K562 (cell line): Measurements from ENCODE around the gene CREG1. TPM values are rescaled to one million over a fixed set of nuclear protein-coding genes. Genes with fewer than 3 reads are reported as not detected.

Source experiments
- CBX2 ChIP-seq: fragments of 200-600 bp; sonication (generic); IDR thresholded peaks from one replicate; pipeline ENCODE4 v1.6.1; 2012; ENCODE audit warnings: mild to moderate bottlenecking, low read length, inconsistent platforms; ENCODE audit not compliant: insufficient read depth, poor library complexity, severe bottlenecking
- CBX8 ChIP-seq: fragments of 200-600 bp; sonication (generic); IDR thresholded peaks from 2 replicates; pipeline ENCODE4 v1.6.1; 2012; ENCODE audit warnings: borderline replicate concordance, mixed run types, low read depth, mild to moderate bottlenecking, moderate library complexity, mixed read lengths, low read length, control low read depth, inconsistent platforms; ENCODE audit not compliant: poor library complexity, severe bottlenecking; ENCODE audit errors: extremely low read depth
- CEBPB ChIP-seq: fragments of 450-650 bp; IDR thresholded peaks from 2 replicates; pipeline ENCODE4 v1.6.1; 2016; ENCODE audit warnings: missing genetic modification characterization, missing compliant biosample characterization
- CGGBP1 ChIP-seq: fragments of 250-450 bp; sonication (Bioruptor Pico); IDR thresholded peaks from 2 replicates; pipeline ENCODE4 v1.9.0; 2021; ENCODE audit warnings: mild to moderate bottlenecking
- COPS2 ChIP-seq: fragments of 450-650 bp; conservative IDR thresholded peaks from 2 replicates; pipeline ENCODE4 v1.6.1; 2016; ENCODE audit warnings: mild to moderate bottlenecking, moderate library complexity
- DLX4 ChIP-seq: fragments of 250-450 bp; sonication (Bioruptor Pico); IDR thresholded peaks from 2 replicates; pipeline ENCODE4 v1.6.1; 2021; ENCODE audit warnings: mild to moderate bottlenecking
- ELF1 ChIP-seq: fragments of 200-800 bp; sonication (Bioruptor generic); IDR thresholded peaks from 2 replicates; pipeline ENCODE4 v1.6.1; 2016; ENCODE audit warnings: missing genetic modification characterization, missing compliant biosample characterization
- IRF2 ChIP-seq: sonication (generic); formaldehyde crosslinking; IDR thresholded peaks from 2 replicates; pipeline ENCODE4 v1.8.1; 2022; ENCODE audit warnings: mild to moderate bottlenecking, missing genetic modification reagents
- MBD1 ChIP-seq: fragments of 250-450 bp; sonication (Bioruptor Pico); IDR thresholded peaks from 2 replicates; pipeline ENCODE4 v1.8.0; 2022; ENCODE audit warnings: inconsistent platforms
- MBD2 ChIP-seq: sonication (generic); IDR thresholded peaks from 2 replicates; pipeline ENCODE4 v1.6.1; 2016; ENCODE audit warnings: low read depth, borderline replicate concordance
- NFIX ChIP-seq: fragments of 250-450 bp; sonication (Bioruptor Pico); IDR thresholded peaks from 2 replicates; pipeline ENCODE4 v1.4.0; 2020; ENCODE audit warnings: low read depth, mild to moderate bottlenecking, moderate library complexity
- NR2C1 ChIP-seq, 2 experiments: fragments of 450-650 bp; IDR thresholded peaks; 2 replicates each; pipeline ENCODE4 v1.6.1; 2017; ENCODE audit warnings: mild to moderate bottlenecking in 2 of 2, antibody characterized with exemption in 1 of 2, inconsistent platforms in 1 of 2, missing compliant biosample characterization in 1 of 2, missing genetic modification characterization in 1 of 2
- RBM34 ChIP-seq: fragments of 200-400 bp; formaldehyde crosslinking; IDR thresholded peaks from 2 replicates; pipeline ENCODE4 v1.6.1; 2018; ENCODE audit warnings: low read length, borderline replicate concordance; ENCODE audit not compliant: insufficient read depth
- SMAD2 ChIP-seq: fragments of 150-350 bp; IDR thresholded peaks from 2 replicates; pipeline ENCODE4 v1.6.1; 2014; ENCODE audit warnings: low read depth, mild to moderate bottlenecking, low read length
- SNRNP70 ChIP-seq: fragments of 200-400 bp; formaldehyde crosslinking; optimal IDR thresholded peaks from 2 replicates; pipeline ENCODE3; 2017; ENCODE audit warnings: low read depth, low read length
- SP2 ChIP-seq: IDR thresholded peaks from 2 replicates; pipeline ENCODE4 v1.6.1; 2011; ENCODE audit warnings: mild to moderate bottlenecking, low read depth, low read length, moderate library complexity; ENCODE audit not compliant: poor library complexity, severe bottlenecking; ENCODE audit errors: extremely low read depth
- TRIM25 ChIP-seq: fragments of 450-650 bp; IDR thresholded peaks from 2 replicates; pipeline ENCODE4 v1.7.0; 2016; ENCODE audit warnings: borderline replicate concordance
- ZFP36 ChIP-seq: fragments of 150-350 bp; IDR thresholded peaks from 2 replicates; pipeline ENCODE4 v1.6.1; 2018; ENCODE audit warnings: low read length, low read depth; ENCODE audit not compliant: partially characterized antibody
- ZNF280B ChIP-seq: fragments of 250-450 bp; sonication (Bioruptor Pico); IDR thresholded peaks from 2 replicates; pipeline ENCODE4 v1.5.1; 2021; ENCODE audit warnings: mild to moderate bottlenecking
- ZNF347 ChIP-seq: fragments of 450-650 bp; formaldehyde crosslinking; IDR thresholded peaks from 2 replicates; pipeline ENCODE4 v1.4.0; 2020; ENCODE audit warnings: low read depth, mild to moderate bottlenecking, moderate library complexity
- ZNF444 ChIP-seq: fragments of 250-450 bp; sonication (Bioruptor Pico); IDR thresholded peaks from 2 replicates; pipeline ENCODE4 v1.4.0; 2020; ENCODE audit warnings: mild to moderate bottlenecking, moderate library complexity
- ZNF507 ChIP-seq: conservative IDR thresholded peaks from 2 replicates; pipeline ENCODE4 v1.6.1; 2017; ENCODE audit warnings: missing genetic modification characterization, missing compliant biosample characterization
- polyA plus RNA-seq, 8 experiments: library from polyadenylated mRNA; depleted of rRNA in 4 of 8; stranded (reverse) in 5 of 8; unstranded in 3 of 8; fragments of >200 nt; fragmentation: Nextera tagmentation in 2 of 8; fragmentation: Illumina TruSeq in 1 of 8; extraction: Ambion mirVana in 2 of 8; extraction: Trizol in 1 of 8; gene quantifications; 2 replicates each; pipeline versions ENCODE4 v1.2.1 to v1.2.3, GENCODE V29; 2011 to 2014; ENCODE audit warnings: inconsistent platforms in 1 of 8, missing spikeins in 1 of 8
- total RNA-seq, 7 experiments: library from RNA; depleted of rRNA in 6 of 7; stranded (reverse); fragments of >200 nt in 6 of 7; fragmentation: Illumina TruSeq in 2 of 7; extraction: Trizol in 2 of 7; gene quantifications; 2 replicates each; pipeline versions ENCODE4 v1.2.1 to v1.2.3, GENCODE V29; 2011 to 2021; ENCODE audit warnings: low replicate concordance in 1 of 7

Gene CREG1
- total and polyA plus RNA-seq, 9 of the 15 experiments (the other 6 are each of a cell fraction or from before 2014, with no cell fraction given) = 45.7 to 272 (median 161) TPM

GRCh38 chr1:167496797-167497619 lies 56.6 kb downstream of the CREG1 start (continued):
- TF ChIP-seq NR2C1 (IDR thresholded peaks at IDR 0.05) (no peak), NR2C1 (tag; IDR thresholded peaks at IDR 0.05) (no peak), TRIM25 (no peak), CBX2 (peak; percentile 81), ZNF507 (tag) (no peak), NFIX (no peak), CBX8 (peak; percentile 100), ELF1 (tag) (no peak), ZNF280B (CRISPR knock-in tag) (no peak), SNRNP70 (no peak), ZNF444 (CRISPR knock-in tag) (no peak), MBD2 (no peak), DLX4 (CRISPR knock-in tag) (no peak), COPS2 (no peak), CEBPB (tag) (peak; percentile 38; the same call in 1 of the 2 replicates), CGGBP1 (CRISPR knock-in tag) (no peak), RBM34 (no peak), SP2 (no peak), SMAD2 (no peak), MBD1 (CRISPR knock-in tag) (no peak), IRF2 (CRISPR knock-in tag) (no peak), ZFP36 (peak; percentile 54), ZNF347 (CRISPR knock-in tag) (no peak)
